Immature natural killer cell (primary cell): Measurements from ENCODE around the gene SLC51A. TPM values are rescaled to one million over a fixed set of nuclear protein-coding genes. Genes with fewer than 3 reads are reported as not detected.

Source experiments
- DNase-seq, 3 donors: peaks; one replicate each; pipeline ENCODE4 v3.0.0; 2022; ENCODE audit warnings: mixed read lengths in 1 of 3
- H3K27ac Mint-ChIP-seq, 6 donors: one replicate each; pipeline ENCODE4 v1.8.0; 2020; ENCODE audit warnings: mixed read lengths in 6 of 6, mild to moderate bottlenecking in 5 of 6, inconsistent platforms in 4 of 6, moderate library complexity in 3 of 6
- H3K27me3 Mint-ChIP-seq, 3 donors: one replicate each; pipeline ENCODE4 v1.8.0; 2020 to 2021; ENCODE audit warnings: low read depth in 3 of 3, mild to moderate bottlenecking in 3 of 3, mixed read lengths in 3 of 3, moderate library complexity in 3 of 3, inconsistent platforms in 1 of 3
- H3K36me3 Mint-ChIP-seq, 3 donors: one replicate each; pipeline ENCODE4 v1.8.0; 2020; ENCODE audit warnings: mixed read lengths in 3 of 3, inconsistent platforms in 2 of 3, mild to moderate bottlenecking in 2 of 3
- H3K4me1 Mint-ChIP-seq, 2 donors: one replicate each; pipeline ENCODE4 v1.8.0; 2020; ENCODE audit warnings: inconsistent platforms in 2 of 2, mild to moderate bottlenecking in 2 of 2, mixed read lengths in 2 of 2, moderate library complexity in 1 of 2
- H3K4me3 Mint-ChIP-seq, 5 donors: one replicate each; pipeline ENCODE4 v1.8.0; 2020; ENCODE audit warnings: mild to moderate bottlenecking in 5 of 5, mixed read lengths in 5 of 5, inconsistent platforms in 3 of 5, moderate library complexity in 3 of 5
- H3K9me3 Mint-ChIP-seq, 6 donors: one replicate each; pipeline ENCODE4 v1.8.0; 2020; ENCODE audit warnings: mild to moderate bottlenecking in 6 of 6, mixed read lengths in 6 of 6, inconsistent platforms in 4 of 6, moderate library complexity in 3 of 6
- polyA plus RNA-seq, 3 donors: library from polyadenylated mRNA; unstranded; fragments of 300-500 nt; fragmentation: Illumina TruSeq; gene quantifications; one replicate each; pipeline ENCODE4 v1.2.3, GENCODE V29; 2021

Gene SLC51A
- polyA plus RNA-seq, 3 donors from 2014 or later: 0.62 to 1.6 TPM; not detected in 1

- peaks cover 3 to 14% of the 10 kb centered on the region in 2 donors for H3K4me1 Mint-ChIP-seq
- no peaks in the 10 kb centered on the region for H3K27me3 Mint-ChIP-seq
- H3K36me3 Mint-ChIP-seq: peaks cover 4 to 10% (median 6%) of the 10 kb centered on the region in 3 donors
- no peak for DNase-seq
- H3K9me3 Mint-ChIP-seq: no peaks in the 10 kb centered on the region
- H3K4me3 Mint-ChIP-seq: no peak overlapping the region
- peak overlapping the region in 4 of 6 donors; percentile 2 to 61 (median 17) for H3K27ac Mint-ChIP-seq
These were observed 38.3 kb downstream of the SLC51A start for GRCh38 chr3:196254376-196255283.

- peak overlapping the region in 4 of 6 donors; percentile 17 to 51 (median 26) for H3K27ac Mint-ChIP-seq
- peaks cover 3 to 14% of the 10 kb centered on the region in 2 donors for H3K4me1 Mint-ChIP-seq
- no peaks in the 10 kb centered on the region for H3K9me3 Mint-ChIP-seq
- H3K27me3 Mint-ChIP-seq: no peaks in the 10 kb centered on the region
- H3K4me3 Mint-ChIP-seq: no peak overlapping the region
- DNase-seq: no peak
- peaks cover 4 to 15% (median 7%) of the 10 kb centered on the region in 3 donors for H3K36me3 Mint-ChIP-seq
These were observed 39.4 kb downstream of the SLC51A start for GRCh38 chr3:196255776-196256175.

GRCh38 chr3:196260784-196261183 lies 44.5 kb downstream of the SLC51A start:
- Mint-ChIP-seq H3K9me3 (no peaks in the 10 kb centered on the region), H3K4me1 (peaks cover 14 to 26% of the 10 kb centered on the region in 2 donors), H3K27me3 (peaks cover 0 to 2% (median 0%) of the 10 kb centered on the region in 3 donors), H3K36me3 (peaks cover 14 to 27% (median 16%) of the 10 kb centered on the region in 3 donors), H3K4me3 (no peak overlapping the region), H3K27ac (peak overlapping the region in 2 of 6 donors; percentile 2 to 12)
- DNase-seq: no peak

GRCh38 chr3:196263819-196264218 lies 47.5 kb downstream of the SLC51A start:
- H3K4me3 Mint-ChIP-seq: no peak overlapping the region
- peaks cover 11 to 26% (median 14%) of the 10 kb centered on the region in 3 donors for H3K36me3 Mint-ChIP-seq
- H3K27me3 Mint-ChIP-seq: peaks cover 0 to 2% (median 0%) of the 10 kb centered on the region in 3 donors
- H3K9me3 Mint-ChIP-seq: no peaks in the 10 kb centered on the region
- H3K27ac Mint-ChIP-seq: peak overlapping the region in 2 of 6 donors; percentile 3 to 4
- peaks cover 16 to 35% of the 10 kb centered on the region in 2 donors for H3K4me1 Mint-ChIP-seq
- DNase-seq: no peak

GRCh38 chr3:196268284-196269163 lies 52.2 kb downstream of the SLC51A start:
- H3K36me3 Mint-ChIP-seq: peaks cover 12 to 22% (median 18%) of the 10 kb centered on the region in 3 donors
- peak overlapping the region in 5 of 6 donors; percentile 9 to 84 (median 71) for H3K27ac Mint-ChIP-seq
- H3K9me3 Mint-ChIP-seq: no peaks in the 10 kb centered on the region
- H3K4me3 Mint-ChIP-seq: no peak overlapping the region
- H3K4me1 Mint-ChIP-seq: peaks cover 32 to 53% of the 10 kb centered on the region in 2 donors
- H3K27me3 Mint-ChIP-seq: peaks cover 0 to 5% (median 1%) of the 10 kb centered on the region in 3 donors
- no peak for DNase-seq

- Mint-ChIP-seq H3K27ac (peak overlapping the region; percentile 10 to 64 (median 40)), H3K36me3 (peaks cover 16% of the 10 kb centered on the region in 3 donors), H3K4me3 (no peak overlapping the region), H3K27me3 (peaks cover 0 to 4% (median 1%) of the 10 kb centered on the region in 3 donors), H3K9me3 (no peaks in the 10 kb centered on the region), H3K4me1 (peaks cover 40 to 60% of the 10 kb centered on the region in 2 donors)
- no peak for DNase-seq
These were observed 54.2 kb downstream of the SLC51A start for GRCh38 chr3:196270499-196270898.

- peak overlapping the region; percentile 93 to 99 (median 96) for H3K27ac Mint-ChIP-seq
- H3K36me3 Mint-ChIP-seq: peaks cover 13 to 16% (median 16%) of the 10 kb centered on the region in 3 donors
- peaks cover 0 to 4% (median 1%) of the 10 kb centered on the region in 3 donors for H3K27me3 Mint-ChIP-seq
- peak overlapping the region in 2 of 5 donors; percentile 12 to 39 for H3K4me3 Mint-ChIP-seq
- H3K9me3 Mint-ChIP-seq: no peaks in the 10 kb centered on the region
- DNase-seq: no peak
- peaks cover 40 to 65% of the 10 kb centered on the region in 2 donors for H3K4me1 Mint-ChIP-seq
These were observed 56.5 kb downstream of the SLC51A start for GRCh38 chr3:196272826-196273225.

- peaks cover 12 to 16% (median 16%) of the 10 kb centered on the region in 3 donors for H3K36me3 Mint-ChIP-seq
- peak overlapping the region in 4 of 5 donors; percentile 36 to 89 (median 68) for H3K4me3 Mint-ChIP-seq
- peaks cover 0 to 4% (median 1%) of the 10 kb centered on the region in 3 donors for H3K27me3 Mint-ChIP-seq
- H3K27ac Mint-ChIP-seq: peak overlapping the region; percentile 93 to 99 (median 96)
- H3K4me1 Mint-ChIP-seq: peaks cover 45 to 67% of the 10 kb centered on the region in 2 donors
- no peaks in the 10 kb centered on the region for H3K9me3 Mint-ChIP-seq
- peak in 1 of 3 donors; percentile 16 for DNase-seq
These were observed 57.3 kb downstream of the SLC51A start for GRCh38 chr3:196273655-196274054.

- peak; percentile 75 to 81 (median 76) for DNase-seq
- H3K27me3 Mint-ChIP-seq: peaks cover 0 to 4% (median 0%) of the 10 kb centered on the region in 3 donors
- H3K4me3 Mint-ChIP-seq: peak overlapping the region; percentile 79 to 92 (median 81)
- H3K9me3 Mint-ChIP-seq: no peaks in the 10 kb centered on the region
- peaks cover 6 to 11% (median 11%) of the 10 kb centered on the region in 3 donors for H3K36me3 Mint-ChIP-seq
- H3K4me1 Mint-ChIP-seq: peaks cover 46 to 66% of the 10 kb centered on the region in 2 donors
- H3K27ac Mint-ChIP-seq: peak overlapping the region; percentile 95 to 99 (median 98)
These were observed 58.3 kb downstream of the SLC51A start for GRCh38 chr3:196274585-196274984.

- peak overlapping the region; percentile 79 to 92 (median 81) for H3K4me3 Mint-ChIP-seq
- no peak for DNase-seq
- peaks cover 47 to 65% of the 10 kb centered on the region in 2 donors for H3K4me1 Mint-ChIP-seq
- H3K36me3 Mint-ChIP-seq: peaks cover 4 to 10% (median 10%) of the 10 kb centered on the region in 3 donors
- peaks cover 0 to 4% (median 0%) of the 10 kb centered on the region in 3 donors for H3K27me3 Mint-ChIP-seq
- H3K9me3 Mint-ChIP-seq: no peaks in the 10 kb centered on the region
- peak overlapping the region; percentile 95 to 99 (median 98) for H3K27ac Mint-ChIP-seq
These were observed 58.8 kb downstream of the SLC51A start for GRCh38 chr3:196275126-196275525.

- peak in 1 of 3 donors; percentile 15 for DNase-seq
- H3K27me3 Mint-ChIP-seq: no peaks in the 10 kb centered on the region
- peak overlapping the region; percentile 0 to 82 (median 52) for H3K27ac Mint-ChIP-seq
- H3K4me3 Mint-ChIP-seq: peak overlapping the region in 2 of 5 donors; percentile 0 to 45
- H3K9me3 Mint-ChIP-seq: no peaks in the 10 kb centered on the region
- peaks cover 46 to 73% of the 10 kb centered on the region in 2 donors for H3K4me1 Mint-ChIP-seq
- H3K36me3 Mint-ChIP-seq: no peaks in the 10 kb centered on the region
These were observed 64.5 kb downstream of the SLC51A start for GRCh38 chr3:196280689-196281440.

- DNase-seq: no peak
- Mint-ChIP-seq H3K36me3 (no peaks in the 10 kb centered on the region), H3K9me3 (no peaks in the 10 kb centered on the region), H3K27ac (peak overlapping the region; percentile 20 to 70 (median 53)), H3K27me3 (peaks cover 0 to under 1% (median 0%) of the 10 kb centered on the region in 3 donors), H3K4me1 (peaks cover 57 to 84% of the 10 kb centered on the region in 2 donors), H3K4me3 (no peak overlapping the region)
These were observed 65.6 kb downstream of the SLC51A start for GRCh38 chr3:196281962-196282361.
